Type B pancreatic cell (in vitro differentiated cells): ENCODE results near the gene PLGRKT. TPM values are rescaled to one million over a fixed set of nuclear protein-coding genes. Genes with fewer than 3 reads are reported as not detected.

Experiments used
- DNase-seq: peaks from one replicate; pipeline ENCODE4 v3.0.0; 2021; ENCODE audit warnings: mixed read lengths; ENCODE audit not compliant: unreplicated experiment; ENCODE audit errors: extremely low spot score
- H3K27ac Mint-ChIP-seq: 2 replicates; pipeline ENCODE4 v1.8.0; 2021; ENCODE audit warnings: mild to moderate bottlenecking, mixed read lengths
- H3K27me3 Mint-ChIP-seq: 2 replicates; pipeline ENCODE4 v1.8.0; 2021; ENCODE audit warnings: mixed read lengths
- H3K36me3 Mint-ChIP-seq: 2 replicates; pipeline ENCODE4 v1.8.0; 2021; ENCODE audit warnings: mixed read lengths
- H3K4me1 Mint-ChIP-seq: one replicate; pipeline ENCODE4 v1.8.0; 2021; ENCODE audit warnings: mixed read lengths; ENCODE audit not compliant: unreplicated experiment
- H3K4me3 Mint-ChIP-seq: 2 replicates; pipeline ENCODE4 v1.8.0; 2021; ENCODE audit warnings: mild to moderate bottlenecking, mixed read lengths
- H3K9me3 Mint-ChIP-seq: 2 replicates; pipeline ENCODE4 v1.8.0; 2021; ENCODE audit warnings: mixed read lengths
- total RNA-seq: library from RNA; stranded (reverse); gene quantifications from 2 replicates; pipeline ENCODE4 v1.2.1, GENCODE V29; 2021; ENCODE audit warnings: low replicate concordance
- TF ChIP-seq, protein P1 (sequence below): fragments of 200-600 bp; sonication (generic); conservative IDR thresholded peaks from 2 replicates; pipeline ENCODE4 v1.5.0; 2021; ENCODE audit warnings: antibody characterized with exemption, mild to moderate bottlenecking

PLGRKT gene
- total RNA-seq, 1 donor from 2014 or later: 25.6 TPM

DNA sequence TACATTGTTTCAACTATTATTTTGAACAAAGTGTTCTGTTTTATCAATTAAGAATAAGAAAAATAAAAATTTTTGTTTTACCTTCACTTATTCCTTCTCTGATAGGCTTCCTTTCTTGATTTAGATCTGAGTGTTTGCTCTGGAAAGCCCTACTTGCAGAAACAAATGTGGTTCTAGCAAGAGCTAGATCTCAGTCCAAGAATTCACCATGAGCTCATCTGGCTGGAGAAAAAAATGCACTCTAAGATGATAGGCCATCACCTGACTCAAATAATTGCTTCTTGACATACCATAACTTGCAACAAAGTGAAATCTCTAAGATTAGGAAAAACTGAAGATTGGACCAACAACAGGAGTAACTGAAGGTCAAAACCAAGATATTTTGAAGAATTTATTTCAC lies 126.9 kb downstream of the PLGRKT start:
- TF ChIP-seq, protein P1, sequence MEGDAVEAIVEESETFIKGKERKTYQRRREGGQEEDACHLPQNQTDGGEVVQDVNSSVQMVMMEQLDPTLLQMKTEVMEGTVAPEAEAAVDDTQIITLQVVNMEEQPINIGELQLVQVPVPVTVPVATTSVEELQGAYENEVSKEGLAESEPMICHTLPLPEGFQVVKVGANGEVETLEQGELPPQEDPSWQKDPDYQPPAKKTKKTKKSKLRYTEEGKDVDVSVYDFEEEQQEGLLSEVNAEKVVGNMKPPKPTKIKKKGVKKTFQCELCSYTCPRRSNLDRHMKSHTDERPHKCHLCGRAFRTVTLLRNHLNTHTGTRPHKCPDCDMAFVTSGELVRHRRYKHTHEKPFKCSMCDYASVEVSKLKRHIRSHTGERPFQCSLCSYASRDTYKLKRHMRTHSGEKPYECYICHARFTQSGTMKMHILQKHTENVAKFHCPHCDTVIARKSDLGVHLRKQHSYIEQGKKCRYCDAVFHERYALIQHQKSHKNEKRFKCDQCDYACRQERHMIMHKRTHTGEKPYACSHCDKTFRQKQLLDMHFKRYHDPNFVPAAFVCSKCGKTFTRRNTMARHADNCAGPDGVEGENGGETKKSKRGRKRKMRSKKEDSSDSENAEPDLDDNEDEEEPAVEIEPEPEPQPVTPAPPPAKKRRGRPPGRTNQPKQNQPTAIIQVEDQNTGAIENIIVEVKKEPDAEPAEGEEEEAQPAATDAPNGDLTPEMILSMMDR: no peak
- H3K36me3 Mint-ChIP-seq: no peaks in the 10 kb centered on the region
- no peak overlapping the region for H3K4me3 Mint-ChIP-seq
- no peaks in the 10 kb centered on the region for H3K4me1 Mint-ChIP-seq
- peaks cover 12% of the 10 kb centered on the region for H3K27me3 Mint-ChIP-seq
- H3K27ac Mint-ChIP-seq: no peak overlapping the region
- no peak for DNase-seq
- peaks cover 7% of the 10 kb centered on the region for H3K9me3 Mint-ChIP-seq

Other genes starting within 250 kb of the PLGRKT start
- gene INSL4, start 206.5 kb downstream of the PLGRKT start, total RNA-seq: 0.29 TPM in 1 of 2 replicates, not detected in the other
- 1.5 TPM in 1 of 2 replicates, not detected in the other for gene RLN2, start 133.2 kb downstream of the PLGRKT start, total RNA-seq
- 0.41 and 1.9 TPM in 2 replicates for gene RLN1, start 98.0 kb downstream of the PLGRKT start, total RNA-seq
- 1.2 and 1.4 TPM in 2 replicates for gene CD274, start 12.6 kb upstream of the PLGRKT start, total RNA-seq
- gene PDCD1LG2, start 72.6 kb upstream of the PLGRKT start, total RNA-seq: not detected in 2 replicates
- gene RIC1, start 191.2 kb upstream of the PLGRKT start, total RNA-seq: 25.1 and 26.6 TPM in 2 replicates